CD14-positive monocyte (primary cell): ENCODE results near the gene KCNN2. TPM values are rescaled to one million over a fixed set of nuclear protein-coding genes. Genes with fewer than 3 reads are reported as not detected.

ENCODE experiments used
- DNase-seq, 3 donors: peaks; one replicate each; pipeline ENCODE4 v3.0.0-alpha.2; 2011 to 2022
- H2AFZ ChIP-seq: 2 replicates; pipeline ENCODE4 v1.6.0; 2012; ENCODE audit warnings: mild to moderate bottlenecking, low read depth, low read length, inconsistent platforms; ENCODE audit not compliant: insufficient read depth, poor library complexity, severe bottlenecking
- H3K27ac ChIP-seq, 2 donors: 1 replicate in 1 of 2; 2 replicates in 1 of 2; pipeline ENCODE4 v1.5.1; 2012 to 2013; ENCODE audit warnings: low read length in 2 of 2, control low read depth in 1 of 2, inconsistent platforms in 1 of 2, low read depth in 1 of 2, mild to moderate bottlenecking in 1 of 2
- H3K27me3 ChIP-seq, 2 donors: one replicate each; pipeline versions ENCODE4 v1.6.0 to v1.6.1; 2011 to 2013; ENCODE audit warnings: low read length in 2 of 2; ENCODE audit not compliant: control insufficient read depth in 2 of 2, insufficient read depth in 2 of 2
- H3K36me3 ChIP-seq, 2 donors: replicated peaks in 1 of 2; 1 replicate in 1 of 2; 2 replicates in 1 of 2; pipeline versions ENCODE4 v1.5.1 to v1.6.1; 2012 to 2013; ENCODE audit warnings: low read length in 2 of 2, control low read depth in 1 of 2, inconsistent platforms in 1 of 2, mild to moderate bottlenecking in 1 of 2; ENCODE audit not compliant: insufficient read depth in 2 of 2, control insufficient read depth in 1 of 2
- H3K4me1 ChIP-seq, 2 donors: 1 replicate in 1 of 2; 2 replicates in 1 of 2; pipeline versions ENCODE4 v1.5.1 to v1.6.1; 2012 to 2013; ENCODE audit warnings: low read length in 2 of 2, control low read depth in 1 of 2, inconsistent platforms in 1 of 2, mild to moderate bottlenecking in 1 of 2, moderate library complexity in 1 of 2; ENCODE audit not compliant: insufficient read depth in 2 of 2, control insufficient read depth in 1 of 2
- H3K4me2 ChIP-seq: replicated peaks from 2 replicates; pipeline ENCODE3; 2012; ENCODE audit warnings: low read length, moderate library complexity, mild to moderate bottlenecking; ENCODE audit not compliant: poor library complexity, severe bottlenecking; ENCODE audit errors: extremely low read depth
- H3K4me3 ChIP-seq, 3 experiments: fragments of 200-600 bp in 1 of 3; sonication (generic) in 1 of 3; replicated peaks in 1 of 3; 1 replicate in 2 of 3; 2 replicates in 1 of 3; pipeline ENCODE4 v1.5.1; 2011 to 2013; ENCODE audit warnings: low read length in 3 of 3, mild to moderate bottlenecking in 3 of 3, control low read depth in 2 of 3, low read depth in 2 of 3, inconsistent platforms in 1 of 3, moderate library complexity in 1 of 3
- H3K79me2 ChIP-seq: 2 replicates; pipeline ENCODE4 v1.6.0; 2012; ENCODE audit warnings: mild to moderate bottlenecking, control low read depth, inconsistent platforms, low read length, moderate library complexity; ENCODE audit not compliant: insufficient read depth
- H3K9ac ChIP-seq: 2 replicates; pipeline ENCODE4 v1.6.0; 2017; ENCODE audit warnings: low read length, mild to moderate bottlenecking; ENCODE audit not compliant: insufficient read depth, poor library complexity, severe bottlenecking
- H3K9me3 ChIP-seq, 2 donors: replicated peaks in 1 of 2; 1 replicate in 1 of 2; 2 replicates in 1 of 2; pipeline versions ENCODE4 v1.5.1 to v1.6.1; 2012 to 2013; ENCODE audit warnings: low read length in 2 of 2, control low read depth in 1 of 2; ENCODE audit not compliant: control insufficient read depth in 1 of 2, insufficient read depth in 1 of 2
- H4K20me1 ChIP-seq: 2 replicates; pipeline ENCODE4 v1.6.0; 2012; ENCODE audit warnings: mild to moderate bottlenecking, low read length, control low read depth, moderate library complexity; ENCODE audit not compliant: insufficient read depth
- H3K27ac Mint-ChIP-seq, 7 donors: one replicate each; pipeline ENCODE4 v1.8.0; 2020; ENCODE audit warnings: mild to moderate bottlenecking in 7 of 7, mixed read lengths in 7 of 7, moderate library complexity in 6 of 7, inconsistent platforms in 2 of 7
- H3K27me3 Mint-ChIP-seq, 3 donors: one replicate each; pipeline ENCODE4 v1.8.0; 2021 to 2022; ENCODE audit warnings: low read depth in 3 of 3, mild to moderate bottlenecking in 3 of 3, mixed read lengths in 3 of 3, moderate library complexity in 3 of 3, inconsistent platforms in 1 of 3
- H3K36me3 Mint-ChIP-seq, 2 donors: one replicate each; pipeline ENCODE4 v1.8.0; 2020; ENCODE audit warnings: mixed read lengths in 2 of 2, inconsistent platforms in 1 of 2, mild to moderate bottlenecking in 1 of 2
- H3K4me1 Mint-ChIP-seq: one replicate; pipeline ENCODE4 v1.8.0; 2020; ENCODE audit warnings: mild to moderate bottlenecking, mixed read lengths
- H3K4me3 Mint-ChIP-seq, 2 donors: one replicate each; pipeline ENCODE4 v1.8.0; 2020; ENCODE audit warnings: mild to moderate bottlenecking in 2 of 2, mixed read lengths in 2 of 2, moderate library complexity in 1 of 2
- H3K9me3 Mint-ChIP-seq, 7 donors: one replicate each; pipeline ENCODE4 v1.8.0; 2020 to 2022; ENCODE audit warnings: mixed read lengths in 7 of 7, mild to moderate bottlenecking in 6 of 7, moderate library complexity in 6 of 7, inconsistent platforms in 2 of 7
- CTCF ChIP-seq: fragments of 200-600 bp; IDR thresholded peaks from one replicate; pipeline ENCODE4 v1.8.0; 2022; ENCODE audit warnings: antibody characterized with exemption, mild to moderate bottlenecking
- WGBS: methylation state at CpG from one replicate; pipeline ENCODE4 v1.1.5; 2013; ENCODE audit warnings: missing lambda C conversion rate; ENCODE audit not compliant: insufficient coverage; 5-methylcytosine and 5-hydroxymethylcytosine counted together
- intact Hi-C, 2 donors: fragments of 100-400 bp; cut with micrococcal nuclease; formaldehyde crosslinking; loops; one replicate each; pipeline versions ENCODE4 v1.15.0 to v1.15.1; 2023
- polyA plus RNA-seq, 3 donors: library from polyadenylated mRNA; depleted of rRNA in 1 of 3; unstranded in 2 of 3; stranded (reverse) in 1 of 3; fragments of 300-500 nt in 2 of 3; fragments of >200 nt in 1 of 3; fragmentation: Illumina TruSeq in 2 of 3; gene quantifications; 1 replicate in 2 of 3; 2 replicates in 1 of 3; pipeline ENCODE4 v1.2.3, GENCODE V29; 2012 to 2021

Gene KCNN2
- polyA plus RNA-seq, 3 donors, result not detected

DNA sequence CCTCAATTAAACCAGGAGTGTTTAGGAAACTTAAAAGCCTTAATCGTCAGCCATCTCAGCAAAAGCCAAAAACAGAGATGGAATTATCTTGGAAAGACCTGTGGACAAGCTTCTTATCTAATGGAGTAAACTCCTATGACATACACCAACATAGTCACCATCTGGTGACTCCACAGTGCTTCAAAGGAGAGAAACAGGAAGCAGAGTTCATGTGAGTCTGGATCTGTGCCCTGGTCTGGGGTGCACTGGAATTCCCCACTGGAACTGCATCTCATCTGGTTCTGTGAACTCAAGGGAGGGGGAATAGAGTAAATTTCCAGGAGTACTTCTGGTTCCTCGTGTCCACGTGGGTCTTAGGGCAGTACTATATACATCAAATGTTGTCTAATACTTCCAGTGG, 36.3 kb upstream of the KCNN2 start:
- DNase-seq, result peak in 1 of 3 donors; percentile 9
- H3K4me3 ChIP-seq, result no peak overlapping the region
- no peak overlapping the region for H2AFZ ChIP-seq
- Mint-ChIP-seq H3K4me3 (no peak overlapping the region), H3K27me3 (peaks cover 0 to 2% (median 0%) of the 10 kb centered on the region in 3 donors), H3K4me1 (no peaks in the 10 kb centered on the region), H3K36me3 (no peaks in the 10 kb centered on the region), H3K9me3 (peaks cover 0 to 2% (median 0%) of the 10 kb centered on the region in 7 donors), H3K27ac (no peak overlapping the region)
- intact Hi-C loops, result no loop called here
- no peaks in the 10 kb centered on the region for H3K4me1 ChIP-seq
- no peaks in the 10 kb centered on the region for H3K27me3 ChIP-seq
- no peaks in the 10 kb centered on the region for H3K9me3 ChIP-seq
- no peak overlapping the region for H3K27ac ChIP-seq
- no peaks in the 10 kb centered on the region for H4K20me1 ChIP-seq
- no peak for TF ChIP-seq CTCF
- H3K36me3 ChIP-seq, result no peaks in the 10 kb centered on the region
- no peak overlapping the region for H3K4me2 ChIP-seq
- no peaks in the 10 kb centered on the region for H3K79me2 ChIP-seq
- WGBS, result no CpG with 5 or more reads among the region's 3 CpGs
- no peak overlapping the region for H3K9ac ChIP-seq

- DNase-seq, result no peak
- intact Hi-C loops, result no loop called here
- TF ChIP-seq CTCF, result no peak
- Histone ChIP-seq H3K27ac (no peak overlapping the region), H3K9ac (no peak overlapping the region), H3K79me2 (no peaks in the 10 kb centered on the region), H3K27me3 (no peaks in the 10 kb centered on the region), H3K4me2 (no peak overlapping the region), H3K4me1 (no peaks in the 10 kb centered on the region), H3K9me3 (no peaks in the 10 kb centered on the region), H3K4me3 (no peak overlapping the region), H3K36me3 (no peaks in the 10 kb centered on the region), H2AFZ (no peak overlapping the region), H4K20me1 (no peaks in the 10 kb centered on the region)
- 100% methylated on average over 1 of the region's 3 CpGs for WGBS
- no peaks in the 10 kb centered on the region for H3K4me1 Mint-ChIP-seq
- peaks cover 0 to 2% (median 0%) of the 10 kb centered on the region in 7 donors for H3K9me3 Mint-ChIP-seq
- peaks cover 0 to 1% (median 0%) of the 10 kb centered on the region in 3 donors for H3K27me3 Mint-ChIP-seq
- no peak overlapping the region for H3K27ac Mint-ChIP-seq
- H3K36me3 Mint-ChIP-seq, result no peaks in the 10 kb centered on the region
- no peak overlapping the region for H3K4me3 Mint-ChIP-seq
Measured at GRCh38 chr5:114327474-114327873, 34.4 kb upstream of the KCNN2 start.
